ENCODE data around the gene DPP6. TPM values are rescaled to one million over a fixed set of nuclear protein-coding genes. Genes with fewer than 3 reads are reported as not detected.
"Not testable (repeated sequence)": the region's sequence is repeated elsewhere in the genome, so short reads cannot be mapped to it uniquely, and the experiment has no call there.

DPP6 gene
- polyA plus RNA-seq: not detected in 3 replicates
- not detected for polyA plus RNA-seq (2011; ENCODE audit: low read depth)
- not detected in 2 replicates for polyA plus RNA-seq (2011; cell fraction: cytosol; rRNA removed)
- polyA plus RNA-seq (2011; cell fraction: nucleus; rRNA removed): not detected in 2 replicates
- polyA plus RNA-seq (2012; ENCODE audit: low replicate concordance): not detected in 2 replicates
- not detected in 3 replicates for polyA minus RNA-seq
- polyA minus RNA-seq (2011; cell fraction: cytosol; rRNA and poly(A)+ RNA removed): not detected
- not detected in 2 replicates for polyA minus RNA-seq (2011; cell fraction: nucleus; rRNA and poly(A)+ RNA removed)

DNA sequence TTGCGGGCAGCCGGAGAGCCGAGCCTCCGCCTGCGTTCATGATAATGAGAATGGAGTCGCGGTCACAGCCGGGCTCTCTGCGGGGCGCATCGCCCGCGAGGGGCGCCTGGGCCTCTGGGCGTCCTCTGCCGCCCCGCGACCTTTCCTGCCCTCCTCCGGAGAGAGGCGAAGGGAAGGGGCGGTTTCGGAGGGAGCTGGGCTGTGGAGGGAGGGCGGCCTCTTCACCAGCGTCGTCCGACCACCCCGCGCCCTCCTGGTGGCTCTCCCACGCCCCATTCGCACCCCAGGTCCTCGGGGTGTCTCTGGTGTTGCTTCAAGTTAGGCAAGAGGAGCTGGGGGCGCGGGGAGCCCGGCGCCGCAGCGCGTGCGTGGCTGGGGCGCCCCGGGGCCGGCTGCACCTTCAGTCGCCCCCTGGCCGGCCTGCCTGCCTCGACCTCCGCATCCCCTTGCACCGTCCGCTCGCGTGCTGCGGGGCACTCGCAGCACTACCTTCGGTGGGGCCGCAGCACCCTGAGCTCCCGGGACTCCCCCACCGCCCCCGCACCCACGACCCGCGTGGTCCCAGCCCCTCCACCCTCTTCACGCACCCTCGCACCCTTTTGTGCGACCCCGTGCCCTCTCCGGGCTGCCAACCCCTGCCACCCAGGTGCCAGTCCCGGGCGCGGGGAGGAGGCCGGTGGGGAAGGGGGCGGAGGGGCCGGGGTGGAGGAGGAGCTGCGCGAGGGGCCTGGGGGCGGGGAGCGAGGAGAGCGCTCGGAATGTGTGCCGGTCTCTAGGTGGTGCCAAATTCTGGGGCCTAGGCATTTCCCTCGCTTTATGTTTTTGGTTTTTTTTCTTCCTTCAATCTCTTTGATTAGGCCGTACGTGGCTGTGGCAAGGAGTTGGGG lies at the start of gene DPP6:
Gene DPP6 (plus strand): TSS at position 756 of the 887 bp plus-strand sequence.
- H4K20me1 ChIP-seq (ENCODE audit: control insufficient read depth, extremely low read depth, insufficient read depth, low read length); H3K79me2 ChIP-seq (ENCODE audit: control insufficient read depth, insufficient read depth, low read length); H3K36me3 ChIP-seq (ENCODE audit: control insufficient read depth in 2 of 2, extremely low read depth in 1 of 2, insufficient read depth in 2 of 2, low read length in 2 of 2); DNase-seq (ENCODE audit: low read depth, low spot score); H2AFZ ChIP-seq (ENCODE audit: control insufficient read depth, low read length); H3K9ac ChIP-seq (ENCODE audit: control insufficient read depth, extremely low read depth, insufficient read depth, low read length); H3K4me2 ChIP-seq (ENCODE audit: control insufficient read depth, extremely low read depth, insufficient read depth, low read depth, low read length); H3K27ac ChIP-seq (ENCODE audit: control insufficient read depth, insufficient read depth, low read length); dilution Hi-C loops (cut with MboI; ENCODE audit: extremely low pct_ligation_motif_present, low sequenced_read_pairs); H3K9me1 ChIP-seq (ENCODE audit: control insufficient read depth, extremely low read depth, insufficient read depth, low read length); H3K27me3 ChIP-seq (ENCODE audit: control insufficient read depth, extremely low read depth, insufficient read depth, low read length); H3K9me3 ChIP-seq (ENCODE audit: control insufficient read depth, low read depth, low read length); FAIRE-seq; H3K4me3 ChIP-seq (ENCODE audit: control insufficient read depth in 2 of 3, extremely low read depth in 1 of 3, insufficient read depth in 2 of 3, low read depth in 1 of 3, low read length in 3 of 3); H3K4me1 ChIP-seq (ENCODE audit: control insufficient read depth, extremely low read depth, insufficient read depth, low read length): not testable (repeated sequence)

- H3K27me3 ChIP-seq (ENCODE audit: control insufficient read depth, extremely low read depth, insufficient read depth, low read length); H3K9ac ChIP-seq (ENCODE audit: control insufficient read depth, extremely low read depth, insufficient read depth, low read length); H3K9me3 ChIP-seq (ENCODE audit: control insufficient read depth, low read depth, low read length); H3K9me1 ChIP-seq (ENCODE audit: control insufficient read depth, extremely low read depth, insufficient read depth, low read length); DNase-seq (ENCODE audit: low read depth, low spot score); H3K4me3 ChIP-seq (ENCODE audit: control insufficient read depth in 2 of 3, extremely low read depth in 1 of 3, insufficient read depth in 2 of 3, low read depth in 1 of 3, low read length in 3 of 3); H3K4me1 ChIP-seq (ENCODE audit: control insufficient read depth, extremely low read depth, insufficient read depth, low read length); H3K27ac ChIP-seq (ENCODE audit: control insufficient read depth, insufficient read depth, low read length); FAIRE-seq; dilution Hi-C loops (cut with MboI; ENCODE audit: extremely low pct_ligation_motif_present, low sequenced_read_pairs); H4K20me1 ChIP-seq (ENCODE audit: control insufficient read depth, extremely low read depth, insufficient read depth, low read length); H3K79me2 ChIP-seq (ENCODE audit: control insufficient read depth, insufficient read depth, low read length); H2AFZ ChIP-seq (ENCODE audit: control insufficient read depth, low read length); H3K4me2 ChIP-seq (ENCODE audit: control insufficient read depth, extremely low read depth, insufficient read depth, low read depth, low read length); H3K36me3 ChIP-seq (ENCODE audit: control insufficient read depth in 2 of 2, extremely low read depth in 1 of 2, insufficient read depth in 2 of 2, low read length in 2 of 2): not testable (repeated sequence)
These were observed 42.7 kb upstream of the DPP6 start for GRCh38 chr7:154009423-154009911.

DNA sequence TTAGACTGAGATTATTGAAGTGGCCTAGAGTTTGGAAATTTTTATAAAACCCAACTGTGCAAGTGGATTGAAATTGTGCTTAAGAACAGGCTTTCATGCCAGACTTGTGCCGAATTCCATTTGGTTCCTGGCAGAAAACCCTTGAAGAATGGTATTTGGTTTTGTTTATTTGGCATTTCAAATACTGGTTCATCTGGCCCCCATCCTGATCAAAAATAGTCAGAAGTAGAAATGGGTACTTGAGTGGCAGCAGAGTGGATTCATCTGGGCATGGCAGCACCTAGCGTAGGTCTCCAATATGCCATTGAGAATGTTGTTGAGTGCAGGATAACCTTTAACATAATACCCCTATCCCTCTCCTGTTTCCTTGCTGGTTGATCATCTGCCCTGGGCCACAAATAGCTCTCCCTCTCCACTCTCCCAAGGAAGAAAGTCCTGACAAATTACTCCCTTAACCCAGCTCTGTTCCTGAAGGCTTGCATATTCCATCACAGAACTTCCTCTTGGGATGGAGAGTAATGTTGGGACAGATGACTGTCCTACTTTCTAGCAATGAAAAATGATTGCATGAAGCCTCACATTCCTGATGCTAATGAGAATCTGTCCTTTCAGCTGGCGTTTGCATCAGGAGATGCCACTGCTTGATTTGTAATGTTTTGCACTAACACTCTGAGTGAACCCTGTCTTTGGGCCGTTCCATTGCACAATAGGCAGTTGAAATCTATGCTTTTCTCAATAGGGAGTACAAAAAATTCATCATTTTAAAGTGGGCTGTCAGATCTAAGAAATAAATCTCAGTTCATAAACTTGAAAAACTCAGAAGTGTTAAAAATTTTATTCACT lies 41.3 kb upstream of the DPP6 start:
- H2AFZ ChIP-seq (ENCODE audit: control insufficient read depth, low read length); H3K36me3 ChIP-seq (ENCODE audit: control insufficient read depth in 2 of 2, extremely low read depth in 1 of 2, insufficient read depth in 2 of 2, low read length in 2 of 2); H3K79me2 ChIP-seq (ENCODE audit: control insufficient read depth, insufficient read depth, low read length); FAIRE-seq; dilution Hi-C loops (cut with MboI; ENCODE audit: extremely low pct_ligation_motif_present, low sequenced_read_pairs); H4K20me1 ChIP-seq (ENCODE audit: control insufficient read depth, extremely low read depth, insufficient read depth, low read length); H3K9ac ChIP-seq (ENCODE audit: control insufficient read depth, extremely low read depth, insufficient read depth, low read length); H3K9me3 ChIP-seq (ENCODE audit: control insufficient read depth, low read depth, low read length); DNase-seq (ENCODE audit: low read depth, low spot score); H3K27ac ChIP-seq (ENCODE audit: control insufficient read depth, insufficient read depth, low read length); H3K9me1 ChIP-seq (ENCODE audit: control insufficient read depth, extremely low read depth, insufficient read depth, low read length); H3K4me3 ChIP-seq (ENCODE audit: control insufficient read depth in 2 of 3, extremely low read depth in 1 of 3, insufficient read depth in 2 of 3, low read depth in 1 of 3, low read length in 3 of 3); H3K4me2 ChIP-seq (ENCODE audit: control insufficient read depth, extremely low read depth, insufficient read depth, low read depth, low read length); H3K4me1 ChIP-seq (ENCODE audit: control insufficient read depth, extremely low read depth, insufficient read depth, low read length); H3K27me3 ChIP-seq (ENCODE audit: control insufficient read depth, extremely low read depth, insufficient read depth, low read length): not testable (repeated sequence)

- H4K20me1 ChIP-seq (ENCODE audit: control insufficient read depth, extremely low read depth, insufficient read depth, low read length); H3K27me3 ChIP-seq (ENCODE audit: control insufficient read depth, extremely low read depth, insufficient read depth, low read length); H2AFZ ChIP-seq (ENCODE audit: control insufficient read depth, low read length); DNase-seq (ENCODE audit: low read depth, low spot score); H3K27ac ChIP-seq (ENCODE audit: control insufficient read depth, insufficient read depth, low read length); H3K79me2 ChIP-seq (ENCODE audit: control insufficient read depth, insufficient read depth, low read length); H3K4me3 ChIP-seq (ENCODE audit: control insufficient read depth in 2 of 3, extremely low read depth in 1 of 3, insufficient read depth in 2 of 3, low read depth in 1 of 3, low read length in 3 of 3); H3K36me3 ChIP-seq (ENCODE audit: control insufficient read depth in 2 of 2, extremely low read depth in 1 of 2, insufficient read depth in 2 of 2, low read length in 2 of 2); H3K4me2 ChIP-seq (ENCODE audit: control insufficient read depth, extremely low read depth, insufficient read depth, low read depth, low read length); H3K9ac ChIP-seq (ENCODE audit: control insufficient read depth, extremely low read depth, insufficient read depth, low read length); H3K9me1 ChIP-seq (ENCODE audit: control insufficient read depth, extremely low read depth, insufficient read depth, low read length); FAIRE-seq; H3K9me3 ChIP-seq (ENCODE audit: control insufficient read depth, low read depth, low read length); H3K4me1 ChIP-seq (ENCODE audit: control insufficient read depth, extremely low read depth, insufficient read depth, low read length); dilution Hi-C loops (cut with MboI; ENCODE audit: extremely low pct_ligation_motif_present, low sequenced_read_pairs): not testable (repeated sequence)
These were observed 39.4 kb upstream of the DPP6 start for GRCh38 chr7:154012800-154013199.

Data from keratinocyte (primary cell).